Omental fat pad (tissue), 4 donors: ENCODE measurements around the gene SPON2. TPM values are rescaled to one million over a fixed set of nuclear protein-coding genes. Genes with fewer than 3 reads are reported as not detected.

Experiments used
- ATAC-seq: fragments of 150-250 bp; one replicate; pipeline ENCODE4 v1.9.1; 2016; ENCODE audit warnings: mild to moderate bottlenecking, moderate library complexity; ENCODE audit not compliant: low FRiP score
- DNase-seq: peaks from one replicate; pipeline ENCODE4 v3.0.0-alpha.2; 2019; ENCODE audit warnings: low spot score
- CTCF ChIP-seq, 3 donors: fragments of 450-650 bp; IDR thresholded peaks; one replicate each; pipeline ENCODE4 v1.5.1; 2016 to 2017; ENCODE audit warnings: antibody characterized with exemption in 3 of 3, mild to moderate bottlenecking in 3 of 3, moderate library complexity in 2 of 3
- total RNA-seq, 4 donors: library from RNA; depleted of rRNA; stranded (reverse); fragments of >200 nt; gene quantifications; one replicate each; pipeline ENCODE4 v1.1.0, GENCODE V29; 2016

The SPON2 gene
- 10 to 100 TPM; 14.2 to 99.5 (median 30.1) TPM for total RNA-seq

- DNase-seq (no peak), ATAC-seq (peak; percentile 6)
- no peak for TF ChIP-seq CTCF (IDR thresholded peaks at IDR 0.05)
Observed at GRCh38 chr4:1172228-1172851, at the start of gene SPON2. Gene SPON2, minus strand, starts transcription at chr4:1172583.

- no peak for TF ChIP-seq CTCF (IDR thresholded peaks at IDR 0.05)
- ATAC-seq (no peak), DNase-seq (no peak)
Observed at GRCh38 chr4:1221155-1221870, 48.9 kb upstream of the SPON2 start.

- DNase-seq (no peak), ATAC-seq (no peak)
- no peak for TF ChIP-seq CTCF (IDR thresholded peaks at IDR 0.05)
Observed at GRCh38 chr4:1220566-1220965, 48.2 kb upstream of the SPON2 start.

- no peak for TF ChIP-seq CTCF (IDR thresholded peaks at IDR 0.05)
- DNase-seq (no peak), ATAC-seq (no peak)
Observed at GRCh38 chr4:1219566-1219950, 47.2 kb upstream of the SPON2 start.

GRCh38 chr4:1218634-1219565, 46.5 kb upstream of the SPON2 start:
- DNase-seq (no peak), ATAC-seq (no peak)
- TF ChIP-seq CTCF (IDR thresholded peaks at IDR 0.05): no peak

GRCh38 chr4:1217366-1217765, 45.0 kb upstream of the SPON2 start:
- DNase-seq (no peak), ATAC-seq (no peak)
- no peak for TF ChIP-seq CTCF (IDR thresholded peaks at IDR 0.05)
